SHP77 (cell line): Measurements from ENCODE around the gene SORBS1.

Source experiments
- DNase-seq, 2 experiments: peaks; one replicate each; lab custom pipeline; 2025; lab: John Stamatoyannopoulos, UW

Gene SORBS1

DNA sequence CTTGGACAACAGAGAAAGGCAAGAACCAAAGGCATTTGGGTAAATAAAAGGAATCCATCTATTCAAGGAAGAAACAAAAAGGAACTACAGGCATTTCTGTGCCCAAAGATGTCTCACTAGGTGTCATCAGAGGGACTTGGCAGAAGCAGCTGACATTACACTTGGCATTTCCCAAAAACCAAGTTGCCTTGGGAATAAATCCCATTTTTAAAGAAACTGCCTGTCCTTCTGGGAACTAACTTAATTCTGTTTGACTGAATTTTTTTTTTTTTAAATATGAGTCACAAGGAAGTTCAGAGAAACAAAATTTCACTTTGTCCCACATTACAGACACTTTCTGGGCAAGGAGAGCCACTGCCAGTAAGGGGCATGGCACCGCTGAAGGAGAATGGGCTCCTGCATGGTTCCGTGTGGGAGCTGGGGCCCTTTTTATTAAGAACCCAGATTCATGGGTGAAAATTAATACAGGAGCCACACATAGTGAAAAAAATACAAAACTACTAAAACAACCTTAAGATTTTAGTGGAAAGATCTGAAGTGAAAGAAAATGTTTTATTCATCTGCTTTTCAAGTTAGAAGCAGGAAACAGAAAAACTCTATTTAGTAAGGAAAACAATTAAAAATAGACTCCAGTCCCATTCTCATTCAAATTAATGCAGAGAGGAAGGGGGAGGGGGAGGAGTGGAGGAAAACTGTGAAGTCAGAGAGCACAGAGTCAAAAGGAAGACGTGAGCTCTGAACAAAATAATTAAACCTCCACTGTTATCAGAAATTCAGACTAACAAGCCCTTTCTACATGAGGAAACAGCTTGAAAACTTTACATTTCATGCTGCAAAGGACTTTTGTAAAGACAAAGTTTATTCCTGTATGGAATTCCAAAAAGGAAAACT lies 151.9 kb downstream of the SORBS1 start:
- no peak for DNase-seq

GRCh38 chr10:95408148-95408960 lies 152.8 kb downstream of the SORBS1 start:
- DNase-seq = no peak

- no peak for DNase-seq
Measured at GRCh38 chr10:95407546-95407945, 153.6 kb downstream of the SORBS1 start.

GRCh38 chr10:95406651-95407280 lies 154.4 kb downstream of the SORBS1 start:
- peak; percentile 77 to 84 for DNase-seq

DNA sequence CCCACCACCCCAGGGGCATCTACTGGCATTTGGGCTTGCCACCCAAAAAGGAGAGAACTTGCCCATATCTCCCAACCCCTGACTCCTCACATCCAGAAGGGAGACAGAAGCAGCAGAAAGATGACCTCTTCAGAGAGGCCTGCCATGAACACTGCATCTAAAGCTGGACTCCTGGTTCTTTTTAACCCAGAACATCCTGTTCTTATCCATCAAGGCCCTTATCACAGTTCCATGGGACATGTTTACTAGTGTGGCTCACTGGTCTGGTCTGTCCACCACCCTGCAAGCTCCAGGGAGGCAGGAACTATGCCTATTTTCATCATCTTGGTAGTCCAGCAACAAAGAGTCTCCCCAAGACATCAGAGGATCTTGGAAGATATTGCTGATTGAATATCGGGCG lies 155.5 kb downstream of the SORBS1 start:
- DNase-seq = no peak

- no peak for DNase-seq
Measured at GRCh38 chr10:95404864-95405263, 156.3 kb downstream of the SORBS1 start.

GRCh38 chr10:95404462-95404858 lies 156.7 kb downstream of the SORBS1 start:
- DNase-seq = no peak

DNA sequence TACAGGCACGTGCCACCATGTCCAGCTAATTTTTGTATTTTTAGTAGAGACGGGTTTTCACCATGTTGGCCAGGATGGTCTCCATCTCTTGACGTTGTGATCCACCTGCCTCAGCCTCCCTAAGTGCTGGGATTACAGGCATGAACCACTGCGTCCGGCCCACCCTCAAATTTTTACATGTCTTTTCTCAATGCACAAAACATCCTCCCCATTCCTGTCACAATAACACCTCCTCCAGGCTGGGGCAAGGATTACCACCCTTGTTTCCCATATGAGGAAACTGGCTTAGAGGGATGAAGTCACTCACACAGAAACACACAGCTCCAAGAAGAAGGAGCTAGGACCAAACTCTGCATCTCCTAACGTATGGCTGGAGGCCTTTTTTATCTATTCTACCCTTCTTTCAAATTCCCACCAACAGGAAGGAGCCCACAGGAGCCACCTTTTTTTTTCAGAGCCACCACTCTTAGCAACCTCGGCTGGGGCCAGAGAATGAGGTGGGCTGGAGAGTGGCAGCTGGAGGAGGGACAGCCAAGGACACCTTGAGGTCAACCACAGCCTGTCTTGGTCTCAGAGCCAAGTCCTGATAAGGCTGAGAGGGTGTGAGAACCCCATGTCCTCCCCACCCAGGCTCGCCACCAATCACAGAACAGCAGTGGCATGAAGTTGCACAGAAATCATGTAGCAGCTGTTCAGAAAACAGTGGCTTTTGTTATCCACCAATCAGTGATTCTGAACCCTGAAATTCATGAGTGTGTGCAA lies 157.3 kb downstream of the SORBS1 start:
- DNase-seq = no peak

- no peak for DNase-seq
Measured at GRCh38 chr10:95401704-95402469, 159.3 kb downstream of the SORBS1 start.

- no peak for DNase-seq
Measured at GRCh38 chr10:95400787-95401186, 160.4 kb downstream of the SORBS1 start.

DNA sequence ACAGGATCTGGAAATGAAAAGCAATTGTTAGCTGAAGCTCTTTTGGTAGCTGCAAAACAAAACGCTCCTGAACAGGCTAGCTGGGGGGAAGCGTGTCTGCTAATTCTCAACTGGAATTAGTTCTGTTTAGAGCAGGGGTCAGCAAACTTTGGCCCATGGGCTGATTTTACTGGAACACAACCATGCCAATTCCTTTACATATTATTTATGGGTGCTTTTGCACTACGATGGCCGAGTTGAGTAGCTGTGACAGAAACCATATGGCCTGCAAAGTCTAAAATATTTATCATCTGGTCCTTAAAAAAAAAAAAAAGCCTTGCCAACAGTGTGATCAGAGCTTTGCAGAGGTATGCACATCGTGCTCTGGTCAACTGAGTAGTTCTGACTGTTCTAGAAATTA lies 162.0 kb downstream of the SORBS1 start:
- DNase-seq = no peak

- DNase-seq = no peak
Measured at GRCh38 chr10:95397747-95398146, 163.4 kb downstream of the SORBS1 start.

GRCh38 chr10:95395947-95396449 lies 165.2 kb downstream of the SORBS1 start:
- DNase-seq = no peak

DNA sequence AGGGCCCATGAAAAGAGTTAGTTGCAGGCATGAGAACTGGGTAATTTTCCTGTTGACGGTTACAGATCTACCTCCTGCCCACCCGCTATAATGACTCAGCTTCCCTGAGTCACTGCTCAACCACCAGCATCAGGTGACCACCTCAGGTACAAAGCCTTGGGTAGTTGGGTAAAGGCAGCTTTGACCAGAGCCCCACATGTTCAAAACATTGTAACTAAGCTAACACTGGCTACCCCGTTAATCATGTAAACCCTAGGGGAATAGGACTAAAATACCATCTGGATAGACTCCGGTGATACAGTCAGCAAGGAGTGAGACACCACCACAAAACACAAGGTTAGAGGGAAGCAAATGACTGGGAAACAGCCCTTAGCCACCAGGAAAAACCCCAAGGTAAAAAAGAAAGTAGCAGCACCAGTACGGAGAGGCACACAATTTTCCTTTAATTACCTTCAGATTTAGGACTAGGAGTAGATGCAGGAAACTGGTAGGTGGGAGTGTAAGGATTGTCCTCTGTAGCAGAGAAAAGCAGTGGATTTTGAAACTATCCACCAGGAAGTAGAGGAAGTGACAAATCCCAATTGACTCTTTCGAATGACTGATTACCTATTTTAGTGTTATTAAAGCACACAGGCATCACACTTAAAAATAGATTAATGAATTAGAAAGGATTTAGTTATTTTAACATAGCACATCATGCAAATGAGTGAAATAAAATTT lies 166.8 kb downstream of the SORBS1 start:
- no peak for DNase-seq

DNA sequence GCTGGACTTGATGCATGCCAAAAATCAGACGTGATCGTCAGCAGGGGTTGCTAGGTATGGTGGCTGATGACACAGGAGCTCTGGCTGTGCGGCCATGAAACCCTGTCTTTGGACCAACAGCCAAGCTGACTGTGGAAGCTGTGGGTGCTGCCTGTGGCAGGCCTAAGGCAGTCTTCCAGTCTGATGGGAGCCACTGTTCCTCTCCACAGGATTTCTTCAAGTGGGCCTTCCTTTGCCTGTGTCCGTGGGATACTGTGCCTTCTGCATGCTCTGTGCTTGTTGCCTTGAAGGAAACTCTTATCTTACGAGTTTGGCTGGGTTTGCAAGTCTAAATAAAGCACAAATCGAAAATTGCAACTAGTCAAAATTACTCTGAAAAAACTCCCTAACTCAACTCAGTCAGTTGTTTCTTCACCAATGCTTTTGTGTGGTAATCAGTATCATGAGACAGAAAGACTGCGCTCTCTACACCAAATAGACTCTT lies 168.4 kb downstream of the SORBS1 start:
- DNase-seq = no peak

- no peak for DNase-seq
Measured at GRCh38 chr10:95392217-95392584, 169.0 kb downstream of the SORBS1 start.

GRCh38 chr10:95391581-95392216 lies 169.5 kb downstream of the SORBS1 start:
- DNase-seq = no peak

DNA sequence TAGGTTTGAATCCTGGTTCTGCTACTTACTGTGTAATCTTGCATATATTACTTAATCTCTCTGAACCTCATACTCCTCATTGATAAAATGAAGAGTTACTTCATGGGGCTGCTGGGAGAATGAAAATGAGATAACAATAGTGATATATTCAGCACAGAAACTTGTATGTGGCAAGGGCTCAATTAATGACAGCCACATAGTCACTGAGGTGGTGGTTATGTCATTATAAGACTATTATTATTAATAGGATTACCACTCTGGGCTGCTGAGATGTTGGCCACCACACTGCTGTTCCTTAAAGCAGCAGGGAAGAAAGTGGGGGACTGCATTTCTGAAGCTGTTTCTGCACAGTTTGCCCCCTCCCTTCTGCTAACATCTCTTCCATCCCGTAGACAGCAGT lies 170.0 kb downstream of the SORBS1 start:
- DNase-seq = no peak

- no peak for DNase-seq
Measured at GRCh38 chr10:95389982-95390381, 171.2 kb downstream of the SORBS1 start.

- no peak for DNase-seq
Measured at GRCh38 chr10:95389176-95389575, 172.0 kb downstream of the SORBS1 start.
